ENCODE results near the gene ARFGAP1. TPM values are rescaled to one million over a fixed set of nuclear protein-coding genes. Genes with fewer than 3 reads are reported as not detected.

Gene ARFGAP1
- total RNA-seq, 1 donor from 2014 or later, result 45.3 TPM

DNA sequence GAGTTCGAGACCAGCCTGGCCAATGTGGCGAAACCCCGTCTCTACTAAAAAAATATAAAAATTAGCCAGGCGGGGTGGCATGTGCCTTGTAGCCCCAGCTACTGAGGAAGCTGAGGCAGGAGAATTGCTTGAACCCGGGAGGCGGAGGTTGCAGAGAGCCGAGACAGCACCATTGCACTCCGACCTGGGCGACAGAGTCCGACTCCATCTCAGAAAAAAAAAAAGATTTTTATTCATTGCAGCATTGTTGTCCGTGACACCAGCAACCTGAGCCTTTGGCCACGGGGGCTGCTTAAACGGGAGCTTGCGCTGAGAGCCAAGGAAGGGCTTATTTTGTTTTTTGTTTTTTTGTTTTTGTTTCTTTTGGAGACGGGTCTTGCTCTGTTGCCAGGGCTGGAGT, 7.3 kb downstream of the ARFGAP1 start:
- no peak for DNase-seq

DNA sequence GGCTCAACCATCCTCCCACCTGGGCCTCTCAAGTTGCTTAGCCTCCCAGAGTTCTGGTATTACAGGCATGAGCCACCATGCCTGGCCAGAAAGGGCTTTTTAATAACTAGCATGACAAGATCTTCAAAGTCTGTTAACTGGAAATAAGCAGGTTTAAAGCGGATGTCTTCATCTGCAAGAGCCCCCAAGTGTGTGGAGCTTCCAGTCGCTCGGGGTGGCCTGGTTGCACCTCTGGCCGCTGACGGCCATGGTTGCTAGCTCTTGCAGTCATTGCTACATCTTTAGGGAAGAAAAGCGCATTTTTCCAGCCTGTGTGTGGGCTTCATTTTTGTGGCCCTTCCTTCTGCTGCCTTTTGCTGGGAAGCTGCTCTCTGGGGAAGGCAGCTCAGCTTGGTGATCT, 7.8 kb downstream of the ARFGAP1 start:
- no peak for DNase-seq

DNA sequence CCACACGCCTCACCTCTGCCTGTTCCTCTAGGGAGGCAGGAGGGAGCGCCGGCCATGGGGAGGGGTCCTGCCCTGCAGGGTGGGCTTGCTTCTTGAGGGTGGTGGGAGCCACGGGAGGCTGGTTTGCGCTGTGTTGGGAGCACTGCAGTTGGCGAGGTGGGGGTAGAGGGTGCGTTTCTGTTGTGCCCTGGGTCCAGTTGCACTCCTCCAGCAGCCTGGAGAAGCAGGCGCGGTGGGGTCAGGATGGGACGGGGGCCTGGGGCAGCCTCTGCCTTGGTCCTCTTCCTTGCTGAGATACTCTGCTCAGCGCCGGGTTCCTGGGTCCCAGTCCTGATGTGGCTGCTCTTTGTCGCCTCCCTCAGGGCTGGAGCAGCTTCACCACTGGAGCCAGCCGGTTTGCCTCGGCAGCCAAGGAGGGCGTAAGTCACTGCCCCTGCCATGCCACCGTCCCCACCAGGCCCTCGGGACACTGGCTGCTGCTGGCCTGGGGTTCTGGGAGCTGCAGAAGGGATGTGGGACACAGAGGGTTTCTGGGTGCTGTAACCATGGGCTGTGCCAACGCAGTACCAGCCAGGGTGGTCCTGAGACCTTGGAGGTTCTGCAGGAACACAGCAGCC, 8.4 kb downstream of the ARFGAP1 start:
- DNase-seq, result no peak

DNA sequence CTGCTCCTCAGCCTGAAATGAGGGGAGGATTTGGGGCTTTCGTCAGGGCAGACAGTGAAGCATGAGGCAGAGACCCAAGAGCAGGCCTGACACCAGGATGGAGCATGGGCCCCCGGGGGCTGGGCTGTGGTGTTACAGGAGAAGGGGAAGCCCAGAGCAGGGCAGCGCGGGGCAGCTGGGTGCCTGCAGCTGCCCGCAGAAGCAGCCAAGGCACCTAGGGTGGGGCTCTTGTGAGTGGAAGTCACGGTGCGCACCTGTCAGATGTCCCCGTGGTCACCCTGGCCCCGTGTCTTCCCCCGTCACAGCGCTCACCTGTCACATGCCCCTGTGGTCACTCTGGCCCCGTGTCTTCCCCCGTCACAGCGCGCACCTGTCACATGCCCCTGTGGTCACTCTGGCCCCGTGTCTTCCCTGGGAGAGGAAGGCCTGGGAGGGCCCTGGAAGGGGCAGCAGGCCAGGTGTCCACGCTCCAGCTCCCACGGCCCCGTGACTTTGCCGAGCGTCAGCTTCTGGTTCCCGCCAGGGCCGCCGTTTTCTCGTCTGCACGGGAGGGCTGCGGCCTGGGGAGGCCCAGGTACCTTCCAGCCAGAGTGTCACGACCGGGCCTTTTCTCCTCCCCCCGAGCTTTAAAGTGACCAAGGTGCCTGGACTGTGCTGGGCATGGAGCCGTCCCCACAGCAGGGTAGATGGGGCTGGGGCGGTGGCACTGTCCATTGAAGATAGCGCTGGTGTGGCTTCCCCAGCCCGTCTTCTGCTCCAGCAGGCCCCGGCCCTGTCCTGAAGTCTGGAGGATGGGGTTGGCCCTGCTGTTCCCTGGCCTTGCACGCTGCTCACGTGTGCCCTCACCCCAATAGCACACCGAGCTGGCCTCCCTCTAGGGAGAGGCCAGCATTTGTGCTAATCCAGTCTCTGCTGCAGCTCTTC, 9.4 kb downstream of the ARFGAP1 start:
- DNase-seq, result no peak

DNA sequence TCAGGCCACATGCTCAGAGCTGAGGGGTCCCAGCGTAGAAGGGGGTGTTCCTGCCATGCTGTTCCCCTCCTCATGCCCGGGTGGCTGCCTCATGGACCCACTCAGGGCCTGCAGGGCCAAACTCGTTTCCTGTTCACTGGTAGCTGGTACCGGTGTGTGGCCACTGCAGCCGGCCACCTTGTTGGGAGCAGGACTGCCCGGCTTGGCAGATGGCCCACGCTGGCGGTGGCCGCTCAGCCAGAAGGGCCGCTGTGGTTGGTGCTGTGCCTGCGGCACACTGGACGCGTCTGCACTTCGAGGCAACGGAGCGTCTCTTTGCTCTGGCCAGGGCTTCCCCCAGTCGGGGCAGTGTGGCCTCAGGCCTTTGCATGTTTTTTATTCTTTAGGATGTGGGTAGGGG, 10.3 kb downstream of the ARFGAP1 start:
- no peak for DNase-seq

GRCh38 chr20:63283397-63284082, 10.9 kb downstream of the ARFGAP1 start:
- DNase-seq, result no peak

GRCh38 chr20:63284083-63284440, 11.4 kb downstream of the ARFGAP1 start:
- DNase-seq, result no peak

DNA sequence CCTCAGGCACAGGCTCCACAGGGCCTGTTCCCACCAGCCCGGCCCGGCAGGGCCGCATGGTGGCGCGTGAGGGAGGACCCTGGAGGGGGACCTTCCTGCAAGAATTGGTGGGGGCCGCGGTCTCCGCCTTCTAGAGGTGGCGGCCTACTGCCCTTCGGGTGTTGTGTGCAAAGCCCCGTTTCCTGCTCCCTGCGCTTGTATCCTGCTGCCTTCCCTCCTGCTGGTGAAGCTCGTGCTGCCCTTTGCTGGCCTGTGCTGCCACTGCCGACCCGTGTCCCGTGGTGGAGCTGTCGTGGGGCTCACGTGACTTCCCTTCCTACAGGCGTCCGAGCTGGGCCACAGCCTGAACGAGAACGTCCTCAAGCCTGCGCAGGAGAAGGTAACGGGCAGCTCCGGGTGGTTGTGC, 11.9 kb downstream of the ARFGAP1 start:
- DNase-seq, result no peak

DNA sequence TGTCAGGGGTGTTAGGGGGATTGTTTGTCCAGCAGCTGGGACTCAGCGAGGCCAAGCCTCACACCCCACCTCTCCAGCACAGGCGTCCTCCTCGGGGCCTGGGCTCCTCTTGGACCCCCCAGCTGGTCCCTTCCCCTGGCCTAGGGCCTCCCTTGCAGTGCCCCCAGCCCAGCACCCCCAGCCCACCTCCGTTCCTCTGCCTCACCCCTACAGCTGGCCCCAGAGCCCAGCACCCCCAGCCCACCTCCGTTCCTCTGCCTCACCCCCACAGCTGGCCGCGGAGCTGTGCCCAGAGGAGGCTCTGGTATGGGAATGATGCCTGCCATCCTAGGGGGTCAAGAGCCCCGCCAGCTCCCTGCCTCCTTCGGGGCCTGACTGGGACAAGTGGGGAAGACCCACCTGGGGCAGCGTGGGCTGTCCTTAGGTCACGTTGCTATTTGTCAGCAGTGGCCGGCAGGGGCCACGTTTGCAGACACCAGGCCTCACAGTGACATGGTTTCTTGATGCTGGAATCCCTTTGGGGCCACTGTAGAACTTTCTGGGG, 12.4 kb downstream of the ARFGAP1 start:
- DNase-seq, result no peak

DNA sequence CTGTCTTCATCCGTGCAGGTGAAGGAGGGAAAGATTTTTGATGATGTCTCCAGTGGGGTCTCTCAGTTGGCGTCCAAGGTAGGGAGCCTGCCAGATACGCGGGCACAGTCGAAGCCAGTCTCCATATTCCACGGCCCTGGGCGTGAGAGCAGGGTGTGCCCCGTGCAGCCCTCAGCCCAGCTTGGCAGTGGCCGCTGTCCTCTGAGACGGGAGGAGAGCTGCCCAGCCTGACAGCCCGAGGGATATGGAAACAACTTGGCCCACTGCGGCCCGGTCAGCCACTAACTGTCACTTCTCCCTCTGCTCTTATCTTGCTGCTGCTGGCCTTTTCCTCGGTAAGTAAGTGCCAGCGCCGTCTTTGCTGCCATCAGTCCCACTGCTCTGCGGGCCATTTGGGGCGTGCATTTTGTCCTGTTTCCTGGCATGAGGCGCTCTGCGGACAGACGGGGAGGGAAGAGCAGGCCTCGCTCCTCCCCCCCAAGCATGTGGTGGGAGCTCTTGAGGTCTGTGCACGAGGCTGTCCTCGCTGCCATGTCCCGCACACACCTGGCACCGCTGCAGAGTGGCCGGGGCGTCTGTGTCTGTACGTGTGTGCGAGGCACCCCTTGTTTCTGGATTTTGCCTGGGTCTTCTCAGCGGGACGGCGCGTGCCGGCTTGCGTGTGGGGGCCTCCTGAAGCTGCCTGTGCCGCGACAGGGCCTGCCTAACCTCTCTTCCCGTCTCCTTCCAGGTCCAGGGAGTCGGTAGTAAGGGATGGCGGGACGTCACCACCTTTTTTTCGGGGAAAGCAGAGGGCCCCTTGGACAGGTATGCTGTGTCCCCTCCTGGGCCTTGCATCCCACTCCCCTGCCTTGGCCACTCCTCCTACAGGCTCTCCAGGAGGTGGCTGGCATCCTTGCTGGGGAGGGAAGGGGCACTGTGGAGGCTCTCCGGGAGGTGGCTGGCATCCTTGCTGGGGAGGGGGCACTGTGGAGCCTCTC, 13.3 kb downstream of the ARFGAP1 start:
- no peak for DNase-seq

DNA sequence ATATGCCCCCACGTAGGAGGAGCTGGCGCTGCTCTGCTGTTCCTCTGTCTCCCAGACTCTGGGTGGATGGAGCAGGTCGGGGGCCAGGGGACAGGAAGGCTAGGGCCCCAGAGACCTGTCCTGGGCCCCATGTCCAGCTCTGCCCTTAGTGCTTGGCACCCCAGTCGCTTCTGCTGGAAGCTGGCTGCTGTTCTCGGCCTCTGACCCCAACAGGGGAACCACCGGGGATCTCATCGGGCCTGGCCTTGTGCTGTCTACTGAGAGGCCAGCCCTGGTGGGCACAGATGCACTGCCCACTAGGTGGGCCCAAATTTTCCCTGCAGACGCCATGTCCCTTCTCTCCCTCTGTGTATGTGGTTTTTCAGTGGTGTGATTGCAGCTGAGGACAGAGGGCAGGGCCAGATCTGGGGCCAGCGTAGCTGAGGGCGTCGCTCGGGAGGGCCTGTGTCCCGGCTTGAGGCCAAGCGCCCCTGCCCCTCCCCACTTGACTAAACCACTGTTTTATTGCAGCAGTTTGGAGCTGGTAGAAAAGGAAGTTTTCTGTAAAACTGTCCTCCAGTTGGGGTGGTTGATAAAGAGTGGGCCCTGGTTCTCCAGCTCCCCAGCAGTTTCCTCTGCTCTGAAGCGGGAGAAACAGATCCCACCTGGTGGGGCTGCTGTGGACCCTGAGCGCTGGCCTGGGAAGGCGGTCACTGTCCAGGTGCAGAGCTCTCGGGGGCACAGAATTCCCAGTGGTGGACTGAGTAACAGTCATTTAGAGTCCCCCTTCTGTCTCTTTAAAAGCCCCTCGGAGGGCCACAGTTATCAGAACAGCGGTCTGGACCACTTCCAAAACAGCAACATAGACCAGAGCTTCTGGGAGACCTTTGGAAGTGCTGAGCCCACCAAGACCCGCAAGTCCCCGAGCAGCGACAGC, 14.4 kb downstream of the ARFGAP1 start:
- no peak for DNase-seq

GRCh38 chr20:63287697-63288580, 15.3 kb downstream of the ARFGAP1 start:
- no peak for DNase-seq

DNA sequence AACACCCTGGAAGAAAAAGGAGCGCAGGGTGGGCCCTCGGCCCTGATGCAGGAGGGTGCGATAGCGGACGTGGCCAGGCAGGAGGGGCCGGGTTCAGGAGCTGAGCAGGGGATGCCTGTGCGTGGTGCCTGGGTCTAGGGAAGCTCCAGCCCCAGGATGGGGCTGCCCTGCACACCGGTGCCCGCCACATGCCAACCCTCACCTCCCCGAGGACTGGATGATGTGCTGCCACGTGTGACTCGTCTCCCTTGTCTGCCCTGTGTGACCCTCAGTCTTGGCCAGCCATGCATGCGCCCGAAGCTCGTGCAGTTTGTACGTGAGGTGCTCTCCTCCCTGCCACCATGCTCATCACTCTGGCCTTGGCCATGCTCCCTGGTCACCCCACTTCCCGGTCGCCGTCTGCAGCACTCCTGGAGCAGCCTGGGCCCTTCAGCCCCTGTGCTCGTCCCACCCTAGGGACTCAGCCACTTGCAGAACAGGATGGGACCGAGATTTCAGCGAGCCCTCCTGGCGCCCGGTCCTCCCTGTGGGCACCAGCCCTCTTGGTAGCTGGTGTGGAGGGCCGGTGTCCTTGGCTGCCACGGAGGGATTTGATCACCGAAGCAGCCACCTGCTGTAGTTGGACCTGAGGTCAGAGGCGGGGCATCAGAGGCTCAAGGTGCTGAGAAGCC, 16.1 kb downstream of the ARFGAP1 start:
- DNase-seq, result no peak

- no peak for DNase-seq
Measured at GRCh38 chr20:63289311-63290135, 16.9 kb downstream of the ARFGAP1 start.

GRCh38 chr20:63290136-63290676, 17.6 kb downstream of the ARFGAP1 start:
- DNase-seq, result no peak

- DNase-seq, result no peak
Measured at GRCh38 chr20:63290677-63291472, 18.3 kb downstream of the ARFGAP1 start.

DNA sequence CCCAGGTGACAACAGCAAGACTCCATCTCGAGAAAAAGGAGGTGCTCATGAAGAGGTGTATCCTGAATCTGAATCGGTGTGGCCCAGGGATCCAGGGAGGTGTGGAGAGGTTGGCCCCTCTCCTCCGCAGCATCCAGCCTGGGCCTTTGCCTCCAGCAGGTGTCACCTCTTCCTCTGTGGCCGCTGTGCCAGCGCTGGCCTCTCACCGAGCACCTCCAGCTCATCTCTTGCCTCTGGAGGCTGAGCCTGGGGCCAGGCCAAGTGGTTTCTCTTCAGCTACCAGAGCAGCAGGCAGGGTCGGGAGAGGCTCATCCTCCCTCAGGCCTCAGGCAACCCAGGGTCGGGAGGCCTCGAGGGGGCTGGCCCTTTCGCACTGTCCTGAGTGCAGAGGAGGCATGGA, 19.2 kb downstream of the ARFGAP1 start:
- no peak for DNase-seq
